ENCODE data around the gene CNTN5.

DNA sequence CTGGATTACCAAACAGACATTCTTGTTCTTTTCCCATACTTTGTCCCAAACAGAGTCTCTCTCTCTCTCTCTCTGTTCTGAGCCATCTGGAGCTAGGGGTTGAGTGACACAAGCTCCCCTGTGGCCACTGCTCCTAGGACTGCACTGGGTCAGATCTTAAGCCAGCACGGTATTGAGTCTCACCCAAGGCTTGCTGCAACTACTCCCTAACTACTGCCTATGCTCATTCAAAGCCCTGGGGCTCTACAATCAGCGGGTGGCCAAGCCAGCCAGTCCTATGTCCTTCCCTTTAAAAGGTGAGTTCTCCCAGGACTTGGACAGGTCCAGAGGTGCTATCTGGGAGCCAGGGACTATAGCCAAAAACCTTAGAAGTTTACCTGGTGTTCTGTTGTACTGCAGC, 385.6 kb downstream of the CNTN5 start:
- TF ChIP-seq, protein P1, sequence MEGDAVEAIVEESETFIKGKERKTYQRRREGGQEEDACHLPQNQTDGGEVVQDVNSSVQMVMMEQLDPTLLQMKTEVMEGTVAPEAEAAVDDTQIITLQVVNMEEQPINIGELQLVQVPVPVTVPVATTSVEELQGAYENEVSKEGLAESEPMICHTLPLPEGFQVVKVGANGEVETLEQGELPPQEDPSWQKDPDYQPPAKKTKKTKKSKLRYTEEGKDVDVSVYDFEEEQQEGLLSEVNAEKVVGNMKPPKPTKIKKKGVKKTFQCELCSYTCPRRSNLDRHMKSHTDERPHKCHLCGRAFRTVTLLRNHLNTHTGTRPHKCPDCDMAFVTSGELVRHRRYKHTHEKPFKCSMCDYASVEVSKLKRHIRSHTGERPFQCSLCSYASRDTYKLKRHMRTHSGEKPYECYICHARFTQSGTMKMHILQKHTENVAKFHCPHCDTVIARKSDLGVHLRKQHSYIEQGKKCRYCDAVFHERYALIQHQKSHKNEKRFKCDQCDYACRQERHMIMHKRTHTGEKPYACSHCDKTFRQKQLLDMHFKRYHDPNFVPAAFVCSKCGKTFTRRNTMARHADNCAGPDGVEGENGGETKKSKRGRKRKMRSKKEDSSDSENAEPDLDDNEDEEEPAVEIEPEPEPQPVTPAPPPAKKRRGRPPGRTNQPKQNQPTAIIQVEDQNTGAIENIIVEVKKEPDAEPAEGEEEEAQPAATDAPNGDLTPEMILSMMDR (IDR thresholded peaks at IDR 0.05): no peak
- no peak for TF ChIP-seq EP300 (IDR thresholded peaks at IDR 0.05)

Measured in suprapubic skin (tissue), 3 donors.